PC-3 (cell line): ENCODE data around the gene SH3GL2.

Experiments
- CTCF ChIP-seq: fragments of 300-600 bp; sonication (generic); conservative IDR thresholded peaks from 2 replicates; pipeline ENCODE4 v1.5.1; 2017; ENCODE audit warnings: antibody characterized with exemption, low read depth, mild to moderate bottlenecking, low read length
- EZH2 ChIP-seq: fragments of 300-600 bp; sonication (generic); IDR thresholded peaks from one replicate; pipeline ENCODE4 v1.6.1; 2017; ENCODE audit warnings: antibody characterized with exemption, mild to moderate bottlenecking, low read length; ENCODE audit not compliant: unreplicated experiment
- EZH2phosphoT487 ChIP-seq: fragments of 300-600 bp; sonication (generic); IDR thresholded peaks from 2 replicates; pipeline ENCODE4 v1.6.1; 2018; ENCODE audit warnings: mild to moderate bottlenecking, antibody characterized with exemption, low read length, borderline replicate concordance

DNA sequence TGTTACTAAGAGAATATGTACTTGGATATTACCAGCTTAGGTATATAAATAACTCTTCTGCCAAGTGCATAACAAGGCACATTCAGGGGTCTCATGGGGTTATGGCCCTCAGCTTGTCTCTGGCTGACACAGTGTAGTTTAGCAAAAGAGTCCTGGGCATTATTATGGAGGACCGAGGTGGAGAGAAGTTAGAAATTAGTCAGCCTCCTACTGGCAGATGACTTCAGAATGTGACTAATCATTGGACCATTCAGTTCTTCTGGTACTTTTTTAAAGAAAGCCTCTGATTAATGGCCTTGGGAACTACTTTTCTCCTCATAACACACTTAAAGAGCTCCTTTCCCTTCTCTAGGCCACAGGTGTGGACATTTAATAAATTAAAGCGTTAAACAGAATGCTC lies 178.9 kb downstream of the SH3GL2 start:
- TF ChIP-seq EZH2 (no peak), EZH2phosphoT487 (no peak), CTCF (no peak)
